Measurements from ENCODE around the gene TBC1D16.

The TBC1D16 gene

DNA sequence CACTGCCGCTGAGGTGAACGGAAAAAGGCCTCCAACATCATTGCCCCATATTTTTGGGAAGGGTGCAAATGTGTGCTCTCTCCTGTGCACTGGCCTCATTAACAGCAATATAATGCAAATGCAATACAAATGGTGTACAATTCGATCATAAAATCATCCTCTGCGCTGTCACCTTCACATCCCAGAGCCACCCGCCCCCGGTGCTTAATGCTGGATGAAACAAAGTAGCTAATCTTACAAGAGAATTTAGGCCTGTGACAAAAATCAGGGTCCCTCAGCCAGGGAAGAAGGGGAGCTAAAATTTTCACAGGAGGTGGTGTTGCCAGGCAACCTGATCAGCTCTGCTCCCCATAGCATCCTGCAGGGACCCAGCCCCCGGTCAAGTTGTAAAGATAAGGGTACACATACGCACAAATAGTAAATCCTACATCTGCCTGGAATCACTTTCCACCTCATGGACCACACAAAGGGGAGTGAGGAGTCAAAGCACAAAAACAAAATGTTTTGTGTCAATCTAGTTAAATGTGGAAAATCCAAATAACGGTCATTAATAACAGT lies 3.0 kb downstream of the TBC1D16 start:
- TF ChIP-seq, protein P1, sequence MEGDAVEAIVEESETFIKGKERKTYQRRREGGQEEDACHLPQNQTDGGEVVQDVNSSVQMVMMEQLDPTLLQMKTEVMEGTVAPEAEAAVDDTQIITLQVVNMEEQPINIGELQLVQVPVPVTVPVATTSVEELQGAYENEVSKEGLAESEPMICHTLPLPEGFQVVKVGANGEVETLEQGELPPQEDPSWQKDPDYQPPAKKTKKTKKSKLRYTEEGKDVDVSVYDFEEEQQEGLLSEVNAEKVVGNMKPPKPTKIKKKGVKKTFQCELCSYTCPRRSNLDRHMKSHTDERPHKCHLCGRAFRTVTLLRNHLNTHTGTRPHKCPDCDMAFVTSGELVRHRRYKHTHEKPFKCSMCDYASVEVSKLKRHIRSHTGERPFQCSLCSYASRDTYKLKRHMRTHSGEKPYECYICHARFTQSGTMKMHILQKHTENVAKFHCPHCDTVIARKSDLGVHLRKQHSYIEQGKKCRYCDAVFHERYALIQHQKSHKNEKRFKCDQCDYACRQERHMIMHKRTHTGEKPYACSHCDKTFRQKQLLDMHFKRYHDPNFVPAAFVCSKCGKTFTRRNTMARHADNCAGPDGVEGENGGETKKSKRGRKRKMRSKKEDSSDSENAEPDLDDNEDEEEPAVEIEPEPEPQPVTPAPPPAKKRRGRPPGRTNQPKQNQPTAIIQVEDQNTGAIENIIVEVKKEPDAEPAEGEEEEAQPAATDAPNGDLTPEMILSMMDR (conservative IDR thresholded peaks at IDR 0.05; ENCODE audit: control insufficient read depth, insufficient read depth, low read depth, low read length) = no peak
- no peak overlapping the region for H3K4me3 ChIP-seq (ENCODE audit: control insufficient read depth, low read depth, low read length)
- no peak for DNase-seq (ENCODE audit: low read depth)

DNA sequence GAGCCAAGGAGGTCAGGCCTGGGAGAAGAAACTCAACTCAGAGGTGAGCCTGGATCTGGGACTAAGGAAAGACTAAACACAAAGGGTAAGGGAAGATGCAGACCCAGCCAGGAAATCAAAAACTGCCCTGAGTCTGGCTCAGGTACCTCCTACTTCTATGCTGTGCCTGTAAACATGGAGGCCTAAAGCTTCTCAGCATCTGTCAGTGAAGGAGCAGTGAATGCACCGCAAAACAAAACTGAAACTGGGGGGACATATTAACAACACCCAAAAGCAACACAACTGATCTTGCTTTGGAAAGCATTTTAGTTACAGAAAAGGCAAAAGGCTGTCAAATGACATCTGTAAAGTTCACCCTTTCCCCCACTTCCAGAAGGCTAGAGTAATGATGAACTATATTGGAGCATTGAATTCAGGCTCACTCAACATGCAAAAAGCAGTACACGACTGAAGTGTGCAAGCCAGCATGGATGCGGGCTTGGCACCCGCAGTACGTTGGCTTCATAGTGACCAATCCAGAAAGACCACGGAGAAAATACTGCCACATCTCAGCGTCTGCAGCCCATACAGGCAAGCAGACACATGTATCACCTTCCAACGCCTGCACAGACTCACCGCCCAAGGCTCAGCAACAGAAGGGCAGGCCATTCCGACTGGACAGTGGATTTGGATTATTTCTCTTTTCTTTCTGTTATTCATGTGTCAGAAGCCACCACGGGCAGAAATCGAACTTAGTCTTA lies 3.8 kb downstream of the TBC1D16 start:
- H3K4me3 ChIP-seq (ENCODE audit: control insufficient read depth, low read depth, low read length) = no peak overlapping the region
- TF ChIP-seq, protein P1 (conservative IDR thresholded peaks at IDR 0.05; ENCODE audit: control insufficient read depth, insufficient read depth, low read depth, low read length) = no peak
- DNase-seq (ENCODE audit: low read depth) = no peak

DNA sequence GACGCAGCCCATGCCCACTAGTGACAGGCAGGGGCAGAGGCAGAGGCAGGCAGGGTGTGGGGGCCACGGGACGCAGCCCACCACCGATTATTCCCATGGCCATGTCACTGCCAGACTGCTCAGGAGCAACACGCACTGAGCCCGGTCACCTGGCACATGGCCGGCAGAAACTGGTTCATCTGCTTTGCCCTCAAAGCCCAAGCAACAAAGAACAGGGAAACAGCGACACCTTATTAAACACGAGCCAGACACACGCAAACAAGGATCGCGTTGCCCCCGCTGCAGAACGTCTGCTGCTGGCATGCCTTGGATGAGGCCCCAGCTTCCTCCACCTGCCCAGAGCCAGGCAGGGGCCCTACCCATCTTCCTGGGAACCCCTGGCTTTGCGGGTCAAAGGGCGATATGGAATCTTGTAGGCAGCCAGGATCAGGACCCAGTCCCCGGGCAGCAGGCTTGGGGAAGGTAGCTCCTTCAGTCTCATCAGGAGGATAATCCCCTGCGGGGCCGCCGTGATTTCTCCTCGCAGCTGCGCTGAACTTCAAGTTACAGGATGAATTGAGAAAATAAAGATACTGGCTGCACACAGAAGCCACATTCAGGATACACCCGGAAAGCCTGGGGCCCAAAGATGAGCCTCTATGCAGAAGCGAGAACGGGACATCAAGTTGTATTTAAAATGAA lies 4.8 kb downstream of the TBC1D16 start:
- no peak overlapping the region for H3K4me3 ChIP-seq (ENCODE audit: control insufficient read depth, low read depth, low read length)

GRCh38 chr17:80029258-80029974 lies 6.3 kb downstream of the TBC1D16 start:
- DNase-seq (ENCODE audit: low read depth) = peak; percentile 98
- peak overlapping the region; percentile 4 for H3K4me3 ChIP-seq (ENCODE audit: control insufficient read depth, low read depth, low read length)
- TF ChIP-seq, protein P1 (conservative IDR thresholded peaks at IDR 0.05; ENCODE audit: control insufficient read depth, insufficient read depth, low read depth, low read length) = no peak

More for the DNA sequence above, 4.8 kb downstream of the TBC1D16 start:
- TF ChIP-seq, protein P1 (conservative IDR thresholded peaks at IDR 0.05; ENCODE audit: control insufficient read depth, insufficient read depth, low read depth, low read length) = no peak
- DNase-seq (ENCODE audit: low read depth) = no peak

DNA sequence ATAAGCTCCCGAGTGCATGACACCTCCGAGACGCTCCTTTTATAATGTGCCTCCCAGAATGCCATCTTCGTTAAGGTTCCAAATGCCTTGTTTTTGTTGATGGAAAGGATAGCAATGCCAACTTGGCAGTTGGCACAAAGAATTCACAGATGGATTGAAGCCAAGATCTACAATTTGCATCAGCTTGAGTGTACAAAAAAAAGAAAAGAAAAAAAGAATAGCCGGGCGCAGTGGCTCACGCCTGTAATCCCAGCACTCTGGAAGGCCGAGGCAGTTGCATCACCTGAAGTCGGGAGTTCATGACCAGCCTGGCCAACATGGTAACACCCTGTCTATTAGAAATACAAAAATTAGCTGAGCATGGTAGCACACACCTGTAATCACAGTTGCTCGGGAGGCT lies 7.6 kb downstream of the TBC1D16 start:
- DNase-seq (ENCODE audit: low read depth) = no peak
- TF ChIP-seq, protein P1 (conservative IDR thresholded peaks at IDR 0.05; ENCODE audit: control insufficient read depth, insufficient read depth, low read depth, low read length) = no peak
- H3K4me3 ChIP-seq (ENCODE audit: control insufficient read depth, low read depth, low read length) = no peak overlapping the region

- TF ChIP-seq, protein P1 (conservative IDR thresholded peaks at IDR 0.05; ENCODE audit: control insufficient read depth, insufficient read depth, low read depth, low read length) = no peak
- no peak for DNase-seq (ENCODE audit: low read depth)
- H3K4me3 ChIP-seq (ENCODE audit: control insufficient read depth, low read depth, low read length) = no peak overlapping the region
These were observed 8.6 kb downstream of the TBC1D16 start for GRCh38 chr17:80027043-80027435.

Measured in fibroblast of mammary gland (primary cell).